Lower lobe of right lung (tissue), 2 donors: ENCODE results near the gene SPEM3. TPM values are rescaled to one million over a fixed set of nuclear protein-coding genes. Genes with fewer than 3 reads are reported as not detected.
A peak's percentile ranks its signal among the peaks of the same experiment; 100 is the strongest.

Source experiments
- ATAC-seq, 2 donors: fragments of 200-7000 bp; cut with Tn5 transposase; one replicate each; pipeline ENCODE4 v1.9.1; 2020 to 2022; ENCODE audit warnings: mild to moderate bottlenecking in 2 of 2, moderate library complexity in 2 of 2
- DNase-seq: peaks from one replicate; pipeline ENCODE4 v3.0.0-alpha.2; 2020
- H3K27ac ChIP-seq: fragments of 200-600 bp; one replicate; pipeline ENCODE4 v1.8.0; 2022
- H3K27me3 ChIP-seq: fragments of 200-600 bp; one replicate; pipeline ENCODE4 v1.8.0; 2022; ENCODE audit warnings: low read depth
- H3K36me3 ChIP-seq: fragments of 200-600 bp; one replicate; pipeline ENCODE4 v1.8.0; 2022; ENCODE audit warnings: mild to moderate bottlenecking
- H3K4me1 ChIP-seq: fragments of 200-600 bp; one replicate; pipeline ENCODE4 v1.8.0; 2022
- H3K4me3 ChIP-seq: fragments of 200-600 bp; one replicate; pipeline ENCODE4 v1.8.0; 2022; ENCODE audit warnings: mild to moderate bottlenecking
- H3K9me3 ChIP-seq: fragments of 200-600 bp; one replicate; pipeline ENCODE4 v1.8.0; 2022
- CTCF ChIP-seq: fragments of 200-600 bp; IDR thresholded peaks from one replicate; pipeline ENCODE4 v1.8.0; 2022; ENCODE audit warnings: antibody characterized with exemption, mild to moderate bottlenecking
- intact Hi-C: fragments of 100-400 bp; cut with DNase I; formaldehyde crosslinking; loops from one replicate; pipeline ENCODE4 v1.11.0; 2022
- total RNA-seq: library from RNA; stranded (reverse); fragmentation: NEBNext Ultra II Directional; extraction: Animal tissue kit (Norgen Biotek cat#: 25700); gene quantifications from one replicate; pipeline ENCODE4 v1.2.1, GENCODE V29; 2021
- donor health status: DM: no; HTN: yes; CAD: no; lungs with severe emphysema.

SPEM3 gene
- total RNA-seq, 1 donor from 2014 or later, result not detected

- DNase-seq, result no peak
- intact Hi-C loops, result no loop called here
- no peaks in the 10 kb centered on the region for H3K27me3 ChIP-seq
- H3K27ac ChIP-seq, result no peak overlapping the region
- no peaks in the 10 kb centered on the region for H3K36me3 ChIP-seq
- no peaks in the 10 kb centered on the region for H3K9me3 ChIP-seq
- no peak for ATAC-seq
- H3K4me3 ChIP-seq, result no peak overlapping the region
- H3K4me1 ChIP-seq, result peaks cover 24% of the 10 kb centered on the region
- TF ChIP-seq CTCF, result no peak
Measured at GRCh38 chr17:7398612-7399011, 30.0 kb upstream of the SPEM3 start.

- DNase-seq, result no peak
- peak overlapping the region; percentile 77 for H3K4me3 ChIP-seq
- no peaks in the 10 kb centered on the region for H3K36me3 ChIP-seq
- no peak for TF ChIP-seq CTCF
- peak in 1 of 2 donors; percentile 1 for ATAC-seq
- no peaks in the 10 kb centered on the region for H3K27me3 ChIP-seq
- H3K9me3 ChIP-seq, result no peaks in the 10 kb centered on the region
- peak overlapping the region; percentile 85 for H3K27ac ChIP-seq
- intact Hi-C loops, result no loop called here
- peaks cover 20% of the 10 kb centered on the region for H3K4me1 ChIP-seq
Measured at GRCh38 chr17:7403043-7403726, 25.5 kb upstream of the SPEM3 start.

DNA sequence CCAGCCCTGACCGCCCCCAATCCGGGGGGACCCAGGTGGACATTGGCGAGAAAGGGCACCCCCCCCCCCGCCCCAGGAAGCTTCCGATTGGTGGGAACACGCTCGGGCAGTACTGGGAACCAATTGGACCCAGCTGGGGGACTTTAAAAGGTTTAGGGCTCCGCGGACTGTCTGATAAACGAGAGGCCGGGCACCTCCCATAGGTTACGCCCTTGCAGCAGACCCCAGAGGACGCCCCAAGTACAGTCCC, 25.0 kb upstream of the SPEM3 start:
- Histone ChIP-seq H3K36me3 (no peaks in the 10 kb centered on the region), H3K9me3 (no peaks in the 10 kb centered on the region), H3K4me1 (peaks cover 20% of the 10 kb centered on the region), H3K27me3 (no peaks in the 10 kb centered on the region), H3K27ac (peak overlapping the region; percentile 85), H3K4me3 (peak overlapping the region; percentile 77)
- peak; percentile 67 to 69 for ATAC-seq
- TF ChIP-seq CTCF, result no peak
- intact Hi-C loops, result no loop called here
- no peak for DNase-seq

GRCh38 chr17:7403977-7404736, 24.5 kb upstream of the SPEM3 start, which contains the start of gene TMEM256:
TMEM256 (minus strand) TSS chr17:7404097; CDS start chr17:7404084, 13 bp downstream.
- peaks cover 20% of the 10 kb centered on the region for H3K4me1 ChIP-seq
- peak within 1 kb of the TSS; percentile 85 for H3K27ac ChIP-seq
- H3K36me3 ChIP-seq, result no peaks in the 10 kb centered on the region
- intact Hi-C loops, result no loop called here
- peak within 1 kb of the TSS; percentile 77 for H3K4me3 ChIP-seq
- no peaks in the 10 kb centered on the region for H3K9me3 ChIP-seq
- TF ChIP-seq CTCF, result no peak
- peak; percentile 96 for ATAC-seq
- peak; percentile 98 for DNase-seq
- H3K27me3 ChIP-seq, result no peaks in the 10 kb centered on the region

DNA sequence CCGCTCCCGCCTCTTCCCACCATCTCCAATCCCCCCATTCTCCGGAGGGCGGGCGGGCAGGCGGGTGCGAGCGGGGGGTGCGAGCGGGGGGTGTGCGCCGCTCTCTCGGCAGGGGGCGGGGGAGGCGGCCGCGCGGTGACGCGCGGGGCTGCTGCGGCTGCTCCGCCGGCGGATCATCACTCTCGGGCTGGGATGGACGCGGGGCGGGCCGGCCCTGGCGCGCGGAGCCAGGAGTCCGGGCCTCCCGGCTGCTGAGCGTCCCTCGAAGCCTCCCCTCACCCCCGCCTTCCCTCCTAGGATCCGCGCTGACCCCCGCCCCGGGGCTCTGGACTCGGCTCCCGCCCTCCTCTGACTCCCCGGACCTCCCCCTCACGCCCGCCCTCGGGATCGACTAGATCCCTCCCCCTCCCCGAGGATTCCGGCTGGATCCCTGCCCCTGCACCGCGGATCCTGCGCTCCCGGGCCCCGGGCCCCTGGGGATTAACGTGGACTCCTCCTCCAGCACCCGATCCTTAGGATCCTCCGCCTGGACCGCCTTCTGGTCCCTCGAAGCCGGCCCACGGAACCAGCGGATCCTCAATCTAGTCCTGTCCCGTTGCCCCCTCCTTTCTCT, 23.8 kb upstream of the SPEM3 start:
- TF ChIP-seq CTCF, result peak; percentile 6
- intact Hi-C loops, result no loop called here
- peak overlapping the region; percentile 69 for H3K27ac ChIP-seq
- no peaks in the 10 kb centered on the region for H3K36me3 ChIP-seq
- DNase-seq (peak; percentile 72), ATAC-seq (peak; percentile 52 to 61)
- H3K4me3 ChIP-seq, result peak overlapping the region; percentile 77
- H3K9me3 ChIP-seq, result no peaks in the 10 kb centered on the region
- no peaks in the 10 kb centered on the region for H3K27me3 ChIP-seq
- H3K4me1 ChIP-seq, result peaks cover 20% of the 10 kb centered on the region
